CD1c-positive myeloid dendritic cell (primary cell): ENCODE data around the gene UBE2E3.

Source experiments
- DNase-seq: peaks from one replicate; pipeline ENCODE4 v3.0.0-alpha.2; 2016; ENCODE audit errors: extremely low spot score

Gene UBE2E3

GRCh38 chr2:180980106-180980942 is at the start of gene UBE2E3:
TSS of gene UBE2E3 (plus strand) at chr2:180980605. CDS start at chr2:180982043, 1,438 bp downstream.
- DNase-seq: peak; percentile 89

DNA sequence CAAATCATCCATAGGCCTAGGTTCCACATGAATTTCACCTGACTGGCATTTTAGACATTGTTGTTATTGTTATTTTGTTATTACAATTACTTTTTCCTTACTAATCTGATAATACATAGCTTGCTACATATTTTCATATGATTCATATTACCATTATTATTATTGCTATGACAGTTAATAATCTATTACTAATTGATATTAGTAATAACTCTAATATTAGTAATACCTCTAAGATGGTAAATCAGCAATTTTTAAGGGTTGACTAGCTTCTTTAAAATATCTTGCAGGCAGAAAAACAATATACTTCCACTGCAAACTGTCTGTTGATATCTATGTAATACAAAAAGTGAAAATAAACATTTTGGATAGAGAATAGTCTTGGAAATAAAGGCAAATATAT is 48.6 kb upstream of the UBE2E3 start:
- DNase-seq: no peak

- DNase-seq: no peak
Observed at GRCh38 chr2:180933332-180933731, 47.1 kb upstream of the UBE2E3 start.

DNA sequence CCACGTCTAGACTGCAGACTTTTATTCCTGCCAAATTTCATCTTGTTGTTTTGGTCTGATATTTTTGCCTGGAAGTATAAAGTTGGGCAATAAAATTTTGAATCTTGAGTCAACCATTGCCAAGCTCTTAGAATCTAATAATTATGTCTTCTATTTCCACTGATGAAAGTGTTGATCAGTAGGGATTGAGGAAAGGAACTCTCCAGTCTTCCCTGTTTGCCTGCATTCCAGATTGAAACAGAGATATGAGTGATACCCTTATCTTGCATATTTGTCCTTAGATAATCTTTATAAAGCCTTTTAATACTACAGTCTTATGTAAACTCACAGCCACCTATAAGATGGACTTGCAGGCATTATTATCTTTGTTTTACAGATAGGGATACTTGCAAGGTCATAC is 45.5 kb upstream of the UBE2E3 start:
- DNase-seq: no peak

GRCh38 chr2:180937480-180937879 is 42.9 kb upstream of the UBE2E3 start:
- DNase-seq: peak; percentile 4

DNA sequence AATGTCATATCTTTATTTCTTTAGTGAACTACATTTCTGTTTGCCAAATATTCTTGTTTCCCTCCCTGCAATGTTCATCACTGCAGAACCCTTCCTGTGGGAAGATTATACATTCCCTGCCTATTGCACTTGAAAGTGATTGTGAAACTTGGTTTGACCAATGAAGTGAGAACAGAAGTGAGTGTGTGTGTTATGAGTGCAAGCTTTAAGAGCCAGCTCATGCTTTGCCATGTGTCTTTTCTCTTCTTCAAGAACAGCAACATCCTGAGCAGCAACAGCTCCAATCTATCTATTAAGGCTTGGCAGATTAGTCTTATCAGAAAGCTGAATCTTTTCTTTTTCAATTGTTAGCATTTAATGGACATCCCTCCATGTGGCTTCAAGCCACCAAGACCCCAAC is 42.0 kb upstream of the UBE2E3 start:
- DNase-seq: no peak

DNA sequence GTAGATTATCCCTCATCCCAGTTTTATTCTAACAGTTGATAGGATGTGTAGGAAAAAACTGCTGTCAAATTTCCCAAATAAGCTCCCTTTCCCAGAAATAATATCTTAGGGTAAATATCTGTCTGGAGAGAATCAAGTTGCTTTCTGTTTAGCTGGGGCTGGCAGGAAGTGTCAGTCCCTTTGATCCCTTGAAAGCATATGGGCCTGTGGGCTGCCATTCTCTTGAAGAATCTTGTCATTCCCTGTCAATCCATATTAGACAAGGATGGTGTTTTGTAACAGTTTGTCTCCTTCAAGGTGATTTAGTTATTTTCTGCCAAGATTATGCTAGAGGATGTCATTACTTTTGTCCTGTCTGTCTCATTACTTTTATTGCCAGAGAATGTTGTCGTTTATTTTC is 37.1 kb upstream of the UBE2E3 start:
- no peak for DNase-seq

DNA sequence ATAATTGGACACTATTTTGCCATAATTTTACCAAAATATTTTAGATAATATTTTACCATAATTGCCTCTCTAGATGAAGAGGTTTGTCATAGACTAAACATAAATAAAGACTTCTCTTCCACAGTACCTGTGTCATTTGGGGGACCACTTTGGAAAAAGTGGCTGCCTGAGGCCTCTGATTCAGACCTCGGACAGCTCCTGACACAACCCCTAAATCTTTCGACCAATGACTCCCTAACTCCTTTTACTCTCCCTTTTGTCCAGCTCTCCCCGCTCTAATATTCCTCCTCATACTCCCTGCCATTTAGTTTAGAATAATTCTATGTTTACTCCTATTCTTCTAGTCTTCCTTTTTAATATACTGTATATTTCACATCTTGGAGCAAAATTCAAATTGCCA is 36.0 kb upstream of the UBE2E3 start:
- no peak for DNase-seq

- DNase-seq: no peak
Observed at GRCh38 chr2:180947208-180947689, 33.2 kb upstream of the UBE2E3 start.

DNA sequence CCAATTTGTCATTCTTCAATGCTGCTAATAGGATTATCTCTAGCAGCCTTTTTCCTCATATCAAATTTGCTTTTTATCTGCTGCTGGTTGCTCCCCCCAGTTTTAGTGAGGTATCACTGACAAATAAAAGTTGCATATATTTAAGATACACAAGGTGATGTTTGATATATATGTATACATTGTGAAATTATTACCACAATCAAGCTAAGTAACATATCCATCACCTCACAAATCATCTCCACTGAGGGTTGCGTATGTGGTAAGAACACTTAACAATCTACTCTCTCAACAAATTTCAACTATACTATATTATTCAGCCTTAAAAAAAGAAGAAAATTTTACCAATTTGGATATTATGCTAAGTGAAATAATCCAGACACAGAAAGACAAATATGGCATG is 30.5 kb upstream of the UBE2E3 start:
- DNase-seq: no peak

DNA sequence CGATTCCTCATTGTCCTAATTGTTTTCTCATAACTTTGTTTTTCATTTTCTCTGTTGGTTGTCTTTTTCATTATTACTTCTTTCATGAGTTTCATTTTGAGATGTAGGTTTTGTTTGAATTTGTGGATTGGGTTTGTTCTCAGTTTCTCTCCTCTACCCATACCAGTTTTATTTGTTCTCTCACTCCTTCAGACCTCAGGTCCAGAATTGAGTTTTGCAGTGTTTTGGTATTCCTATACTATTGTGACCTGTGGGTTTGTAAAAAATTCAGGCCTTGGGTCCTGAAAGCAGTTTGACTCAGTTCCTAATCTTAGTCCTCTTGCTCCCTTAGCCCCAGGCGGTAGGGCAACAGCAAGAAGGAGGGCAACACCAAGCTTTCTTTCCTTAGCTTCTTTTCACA is 28.3 kb upstream of the UBE2E3 start:
- no peak for DNase-seq

GRCh38 chr2:180952731-180953336 is 27.6 kb upstream of the UBE2E3 start:
- no peak for DNase-seq

DNA sequence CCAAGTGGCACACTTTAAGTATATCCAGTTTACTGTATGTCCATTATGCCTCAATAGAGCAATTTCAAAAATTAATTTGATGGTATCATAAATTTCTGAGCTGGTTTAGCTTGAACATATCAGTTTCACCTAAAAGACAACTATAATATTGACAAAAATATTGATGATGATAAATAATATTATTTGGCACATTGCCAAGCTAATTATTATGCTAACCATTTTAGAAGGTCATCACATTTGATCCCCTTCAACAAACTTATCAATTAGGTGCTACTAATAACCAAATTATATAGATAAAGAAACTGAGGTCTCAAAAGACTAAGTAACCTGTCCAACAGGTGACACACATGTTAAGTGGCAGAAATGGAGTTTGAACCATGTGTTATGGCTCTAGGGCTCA is 26.9 kb upstream of the UBE2E3 start:
- no peak for DNase-seq

DNA sequence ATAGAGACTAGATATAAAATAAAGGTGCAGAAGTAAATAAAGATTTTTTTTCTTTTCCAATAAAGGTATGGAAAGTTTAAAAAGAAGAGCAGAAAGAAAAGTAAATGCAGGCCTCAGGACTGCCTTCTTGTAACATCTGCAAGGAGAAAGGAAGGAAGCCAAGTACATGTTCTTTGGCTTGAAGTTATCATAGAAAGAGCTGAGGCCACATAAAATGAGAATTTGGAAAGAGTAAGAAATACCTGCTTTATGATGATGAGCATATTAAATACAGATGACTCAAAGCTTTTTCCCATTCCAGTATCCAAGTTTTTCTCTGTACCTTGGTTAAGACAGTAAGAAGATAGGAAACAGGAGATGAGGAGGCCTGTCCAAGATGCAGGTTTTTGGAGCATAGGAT is 25.3 kb upstream of the UBE2E3 start:
- no peak for DNase-seq

GRCh38 chr2:180959787-180960186 is 20.6 kb upstream of the UBE2E3 start:
- no peak for DNase-seq

GRCh38 chr2:180960982-180961381 is 19.4 kb upstream of the UBE2E3 start:
- DNase-seq: no peak

GRCh38 chr2:180962727-180963314 is 17.6 kb upstream of the UBE2E3 start:
- no peak for DNase-seq

GRCh38 chr2:180966378-180966777 is 14.0 kb upstream of the UBE2E3 start:
- DNase-seq: no peak

GRCh38 chr2:180969124-180969523 is 11.3 kb upstream of the UBE2E3 start:
- DNase-seq: no peak

DNA sequence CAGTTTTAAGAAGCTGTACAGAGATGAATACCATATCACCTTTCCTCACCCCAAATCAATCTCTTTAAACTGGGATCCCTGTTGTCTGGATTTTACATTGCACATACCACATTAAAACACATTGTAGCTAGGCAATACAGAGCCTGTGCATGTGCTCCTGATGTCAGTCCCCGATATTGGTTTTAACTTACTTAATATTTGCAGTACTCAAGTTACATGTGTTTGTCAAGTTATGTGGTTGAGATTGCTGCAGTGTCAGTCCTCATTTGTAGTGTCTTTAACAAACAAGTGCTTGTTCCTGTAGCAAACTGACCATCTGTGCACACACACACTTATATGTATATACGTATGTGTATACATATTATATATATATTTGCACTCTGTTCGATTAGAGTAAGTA is 10.4 kb upstream of the UBE2E3 start:
- DNase-seq: no peak

GRCh38 chr2:180971811-180972210 is 8.6 kb upstream of the UBE2E3 start:
- no peak for DNase-seq

DNA sequence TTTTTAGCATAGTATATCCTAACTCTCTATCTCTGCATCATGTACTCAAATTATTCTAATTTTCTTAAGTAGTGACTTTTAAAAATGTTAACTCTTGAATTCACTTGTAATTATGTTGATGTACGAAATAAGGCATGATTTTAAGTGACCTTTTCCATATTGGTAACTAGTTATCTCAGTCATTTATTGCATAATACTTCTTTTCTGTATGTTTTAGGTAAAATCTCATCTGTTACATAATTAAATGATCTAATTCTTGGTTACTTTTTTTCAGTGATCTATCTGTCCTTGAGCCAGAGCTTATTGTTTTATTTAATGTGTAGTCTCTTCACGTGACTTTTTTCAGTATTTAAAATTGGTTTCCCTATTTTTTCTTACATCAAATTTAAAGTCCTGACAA is 4.8 kb upstream of the UBE2E3 start:
- no peak for DNase-seq
